Measurements from ENCODE around the gene TGFBI.

TGFBI gene

GRCh38 chr5:136051486-136052220, 22.9 kb downstream of the TGFBI start:
- DNase-seq: no peak

GRCh38 chr5:136052692-136053335, 24.0 kb downstream of the TGFBI start:
- DNase-seq: no peak

GRCh38 chr5:136053336-136054141, 24.8 kb downstream of the TGFBI start:
- DNase-seq: no peak

- no peak for DNase-seq
Measured at GRCh38 chr5:136054142-136055019, 25.6 kb downstream of the TGFBI start.

- DNase-seq: no peak
Measured at GRCh38 chr5:136055612-136056309, 27.0 kb downstream of the TGFBI start.

- DNase-seq: no peak
Measured at GRCh38 chr5:136056336-136056735, 27.5 kb downstream of the TGFBI start.

DNA sequence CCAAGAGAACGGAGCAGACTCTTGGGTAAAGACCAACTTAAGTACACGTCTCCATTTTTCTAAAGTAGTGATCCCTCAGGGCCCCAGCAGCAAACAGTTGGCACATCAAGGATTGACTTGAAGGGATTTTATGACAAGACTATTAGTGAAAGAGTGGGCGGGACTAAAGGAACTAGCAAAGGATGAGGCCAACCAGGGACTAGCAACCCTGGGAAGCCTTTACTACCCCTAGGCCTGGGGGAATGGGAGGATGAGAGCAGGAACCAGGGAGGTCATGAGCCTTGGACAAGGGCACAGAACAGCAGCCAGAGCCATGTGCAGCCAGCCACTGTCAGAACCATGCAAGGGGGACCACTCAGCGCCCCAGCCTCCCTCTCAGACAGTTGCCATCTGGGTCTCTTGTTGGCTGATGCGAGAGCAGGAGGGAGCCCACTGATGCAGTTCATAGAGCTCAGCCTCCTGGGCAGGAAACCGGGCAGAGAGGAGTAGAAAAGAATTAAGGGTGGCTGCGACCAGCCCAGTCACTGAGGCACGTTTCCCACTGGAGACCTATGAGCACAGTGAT, 28.1 kb downstream of the TGFBI start:
- DNase-seq: no peak

DNA sequence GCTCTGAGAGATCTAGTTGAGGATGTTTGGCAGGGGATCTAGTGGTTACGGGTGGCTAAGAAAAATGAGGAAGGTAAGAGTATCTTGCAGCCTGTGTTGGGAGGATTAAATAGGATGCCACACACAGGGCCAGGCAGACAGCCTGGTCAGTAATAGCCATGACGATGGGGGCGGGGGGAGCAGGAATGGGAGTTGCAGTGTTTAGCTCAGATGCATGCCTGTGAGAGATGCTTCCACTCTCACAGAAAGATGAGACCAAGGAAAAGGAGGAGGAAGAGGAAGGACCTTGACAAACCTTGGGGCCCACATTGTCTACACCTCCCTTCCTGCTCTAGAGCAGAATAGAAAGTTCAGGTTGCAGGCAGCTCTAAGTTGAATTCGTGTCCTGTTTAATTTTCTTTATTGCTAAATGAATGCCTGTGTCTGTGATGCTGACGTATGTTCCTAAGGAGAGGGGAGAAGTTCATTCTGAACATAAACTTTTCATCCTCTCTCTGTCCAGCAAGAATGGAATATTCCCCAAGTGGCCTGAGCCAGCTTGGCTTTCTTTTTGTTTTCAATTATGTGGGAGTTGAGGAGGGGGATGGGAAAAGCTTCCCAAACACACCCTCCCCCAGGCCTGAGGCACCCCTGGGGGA, 28.7 kb downstream of the TGFBI start:
- DNase-seq: no peak

DNA sequence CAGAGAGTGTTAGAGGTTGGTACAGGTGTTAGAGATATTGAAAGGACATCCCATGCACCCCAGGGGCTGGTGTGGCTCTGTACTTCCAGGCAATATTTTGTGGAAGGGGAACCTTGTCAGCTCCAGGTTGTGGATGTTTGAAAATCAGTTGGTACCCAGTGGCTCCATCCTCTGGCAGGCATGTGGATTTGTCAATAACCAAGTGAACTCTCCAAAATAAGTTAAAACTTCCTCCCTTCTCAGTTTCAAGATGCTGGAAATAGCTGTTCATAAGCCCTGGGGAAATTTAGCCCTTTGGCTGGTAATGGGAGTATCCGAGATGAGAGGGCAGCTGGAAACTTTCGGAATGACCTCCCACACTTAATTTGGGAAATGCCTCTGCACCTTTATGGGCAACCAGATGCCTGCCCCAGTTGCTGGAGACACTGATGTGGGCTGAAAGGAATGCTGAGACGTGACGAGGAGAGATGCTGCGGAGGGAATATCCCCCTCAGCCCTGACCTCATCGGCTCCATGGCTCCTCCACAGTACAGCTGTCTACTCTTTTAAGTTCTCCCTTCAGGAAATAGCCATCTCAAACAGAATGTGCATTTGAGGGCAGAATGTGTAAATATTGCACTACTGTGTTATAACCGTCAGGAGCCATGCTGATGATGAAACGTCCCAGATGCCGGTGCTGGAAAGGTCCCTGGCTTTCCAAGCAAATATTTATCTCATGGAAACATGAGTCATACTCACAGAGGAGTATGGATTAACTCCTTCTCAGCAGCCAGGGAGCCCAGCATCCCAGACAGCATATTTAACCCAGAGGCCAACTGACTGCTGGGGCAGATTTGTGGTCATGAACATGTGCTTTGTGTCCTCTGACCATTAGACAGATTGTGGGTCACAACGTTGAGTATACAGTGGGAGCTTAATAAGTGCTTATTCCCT, 29.5 kb downstream of the TGFBI start:
- no peak for DNase-seq

GRCh38 chr5:136058972-136059354, 30.2 kb downstream of the TGFBI start:
- no peak for DNase-seq

- DNase-seq: no peak
Measured at GRCh38 chr5:136060963-136061362, 32.2 kb downstream of the TGFBI start.

GRCh38 chr5:136061630-136062365, 33.0 kb downstream of the TGFBI start:
- no peak for DNase-seq

DNA sequence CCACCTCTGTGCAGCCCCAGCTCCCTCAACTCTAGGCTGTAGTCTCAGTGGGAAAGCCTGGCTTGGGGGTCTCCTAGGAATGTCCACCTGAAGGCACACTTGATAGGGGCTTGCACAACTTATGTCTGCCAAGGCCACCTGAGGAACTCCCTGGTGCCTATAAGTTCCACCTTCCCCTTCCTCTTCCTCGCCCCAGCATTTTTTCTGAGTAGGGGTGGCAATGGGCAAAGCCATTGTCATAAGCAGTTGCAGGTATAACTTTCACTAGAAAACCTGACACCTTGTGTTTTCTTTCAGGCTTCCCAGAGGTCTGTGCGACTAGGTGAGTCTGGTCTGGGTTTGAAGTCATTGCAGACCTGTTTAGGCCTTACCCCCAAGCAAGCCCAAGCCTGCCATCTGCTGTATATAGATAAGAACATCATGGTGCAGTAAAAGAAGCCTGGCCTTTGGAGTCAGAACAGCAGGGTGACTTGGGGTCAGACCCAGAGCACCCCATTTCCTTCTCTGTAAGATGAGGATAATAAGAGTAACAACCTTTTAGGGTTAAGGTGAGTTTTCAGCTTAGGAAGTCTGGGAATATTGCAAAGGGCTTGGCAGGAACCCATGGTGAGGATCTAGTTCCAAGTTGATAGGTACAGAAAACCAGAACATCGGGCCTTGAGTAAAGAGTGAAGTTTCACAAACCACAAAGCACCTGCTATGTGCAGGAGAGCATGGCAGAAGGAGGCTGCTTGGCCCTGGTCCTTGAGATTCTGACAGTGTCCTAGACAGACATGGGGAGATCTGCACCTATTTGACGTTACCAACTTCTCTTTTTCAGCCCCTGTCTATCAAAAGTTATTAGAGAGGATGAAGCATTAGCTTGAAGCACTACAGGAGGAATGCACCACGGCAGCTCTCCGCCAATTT, 33.8 kb downstream of the TGFBI start:
- peak; percentile 65 for DNase-seq

- DNase-seq: no peak
Measured at GRCh38 chr5:136063778-136064465, 35.1 kb downstream of the TGFBI start.

DNA sequence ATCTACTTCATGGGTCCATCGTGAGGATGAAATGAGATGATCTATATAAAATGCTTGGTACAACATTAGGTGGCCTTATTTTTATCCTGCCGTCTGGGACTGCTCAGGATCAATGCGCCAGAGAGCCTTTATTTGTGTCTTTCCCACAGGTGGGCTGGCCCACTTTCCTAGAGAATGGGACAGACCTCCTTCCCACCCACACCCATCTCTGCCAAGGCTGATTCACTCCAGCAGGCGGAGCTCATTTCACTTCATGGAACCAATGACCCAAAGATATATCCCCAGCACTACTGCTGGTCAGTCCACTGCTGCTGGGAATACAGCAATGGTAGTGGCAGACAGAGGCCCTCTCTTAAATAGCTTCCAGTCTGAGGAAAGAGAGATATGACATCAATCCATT, 35.7 kb downstream of the TGFBI start:
- DNase-seq: no peak

- DNase-seq: no peak
Measured at GRCh38 chr5:136065588-136065987, 36.8 kb downstream of the TGFBI start.

DNA sequence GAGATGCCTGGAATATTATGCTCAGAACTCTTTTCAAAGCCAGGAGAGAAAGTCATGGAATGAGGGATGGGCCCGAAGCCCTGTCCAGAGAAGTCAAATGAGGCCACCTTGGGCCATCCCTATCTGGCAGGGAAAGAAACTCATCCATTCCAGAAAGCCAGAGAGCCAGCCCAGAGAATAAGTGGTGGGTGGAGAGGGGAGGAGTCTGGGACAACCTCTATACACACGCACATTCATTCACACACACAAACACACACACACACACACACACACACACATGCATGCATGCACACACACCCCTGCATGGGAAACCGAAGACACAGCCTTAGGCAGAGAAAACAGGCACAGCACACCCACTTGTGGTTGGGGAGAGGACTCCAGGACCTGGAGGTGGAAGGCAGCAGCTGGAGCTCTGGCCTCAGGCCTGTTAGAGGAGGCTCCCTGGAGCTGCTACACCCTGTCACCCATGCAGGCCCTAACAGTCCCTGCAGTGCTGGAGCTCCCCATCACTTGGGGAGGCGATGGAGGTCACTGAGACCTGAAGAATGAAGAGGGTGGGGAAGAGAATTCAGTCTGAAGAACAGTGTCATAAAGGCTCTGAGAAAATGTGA, 38.0 kb downstream of the TGFBI start:
- DNase-seq: no peak
